Measurements from ENCODE around the gene SECTM1. TPM values are rescaled to one million over a fixed set of nuclear protein-coding genes. Genes with fewer than 3 reads are reported as not detected.

SECTM1 gene
- total and polyA plus RNA-seq, 9 of the 15 experiments (the other 6 are each of a cell fraction or from before 2014, with no cell fraction given) = 0.11 to 0.46 (median 0.18) TPM; not detected in 6

DNA sequence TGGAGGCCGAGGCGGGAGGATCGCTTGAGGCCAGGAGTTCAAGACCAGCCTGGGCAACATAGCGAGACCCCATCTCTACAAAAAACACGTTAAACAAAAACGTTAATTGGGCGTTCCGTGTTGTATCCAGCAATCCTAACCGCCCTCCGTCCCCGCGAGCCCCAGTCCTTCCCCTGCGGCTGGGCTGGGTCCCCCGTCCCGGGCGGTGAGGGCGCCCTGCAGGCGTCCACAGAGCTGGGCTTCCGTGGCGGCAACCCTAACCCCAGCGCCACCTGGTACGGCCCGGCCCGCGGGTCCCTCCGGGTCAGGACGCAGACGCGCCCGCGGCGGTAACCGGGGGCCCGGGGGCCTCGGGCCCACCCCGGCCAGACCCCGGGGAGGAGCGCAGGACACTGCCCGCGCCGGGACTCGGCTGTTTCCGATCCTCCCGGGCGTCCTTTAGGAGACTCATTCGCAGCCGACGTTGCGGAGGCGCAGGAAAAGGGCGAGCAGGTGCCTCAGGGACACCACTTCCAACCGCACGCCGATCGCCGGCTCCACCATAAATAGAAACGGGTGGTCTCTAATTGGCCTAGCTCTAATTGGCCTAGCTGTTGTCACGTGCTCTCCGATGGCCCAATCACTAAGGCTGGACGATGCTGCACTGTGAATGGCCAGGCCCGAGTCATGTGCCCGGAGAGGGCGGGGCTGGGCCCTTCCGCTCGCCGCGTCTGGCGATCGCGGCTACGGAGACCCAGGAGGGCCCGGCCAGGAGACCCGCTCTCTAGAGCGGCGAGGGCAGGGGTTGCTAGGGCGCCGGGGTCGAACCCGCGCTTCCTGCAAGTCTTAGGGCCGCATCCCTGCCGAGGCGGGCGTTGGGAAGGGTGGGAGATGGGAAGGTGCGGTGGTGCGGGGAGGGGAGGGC, 41.1 kb downstream of the SECTM1 start (continued):
- TF ChIP-seq ZNF407 (IDR thresholded peaks at IDR 0.05; ENCODE audit: low read depth) = peak; percentile 95
- no peak for TF ChIP-seq SMARCB1 (IDR thresholded peaks at IDR 0.05; ENCODE audit: insufficient read length, low read depth)
- no peak for TF ChIP-seq ZNF384 (IDR thresholded peaks at IDR 0.05; ENCODE audit: low read depth, low read length)
- peak; percentile 85 for TF ChIP-seq PRPF4 (IDR thresholded peaks at IDR 0.05; ENCODE audit: insufficient read depth, low read depth, low read length, poor library complexity, severe bottlenecking)
- TF ChIP-seq CCNT2 (IDR thresholded peaks at IDR 0.05; ENCODE audit: borderline replicate concordance, extremely low read depth, insufficient read length, low read depth, low read length) = peak; percentile 12
- no peak for TF ChIP-seq ZHX1 (conservative IDR thresholded peaks at IDR 0.05; ENCODE audit: low read length)
- TF ChIP-seq CSDE1 (IDR thresholded peaks at IDR 0.05) = no peak
- no peak for TF ChIP-seq STAT5A (IDR thresholded peaks at IDR 0.05; ENCODE audit: borderline replicate concordance, low read length)
- no peak for TF ChIP-seq TCF7 (IDR thresholded peaks at IDR 0.05; ENCODE audit: borderline replicate concordance)
- no peak for TF ChIP-seq KLF10 (CRISPR knock-in tag; IDR thresholded peaks at IDR 0.05)
- TF ChIP-seq, protein P1, sequence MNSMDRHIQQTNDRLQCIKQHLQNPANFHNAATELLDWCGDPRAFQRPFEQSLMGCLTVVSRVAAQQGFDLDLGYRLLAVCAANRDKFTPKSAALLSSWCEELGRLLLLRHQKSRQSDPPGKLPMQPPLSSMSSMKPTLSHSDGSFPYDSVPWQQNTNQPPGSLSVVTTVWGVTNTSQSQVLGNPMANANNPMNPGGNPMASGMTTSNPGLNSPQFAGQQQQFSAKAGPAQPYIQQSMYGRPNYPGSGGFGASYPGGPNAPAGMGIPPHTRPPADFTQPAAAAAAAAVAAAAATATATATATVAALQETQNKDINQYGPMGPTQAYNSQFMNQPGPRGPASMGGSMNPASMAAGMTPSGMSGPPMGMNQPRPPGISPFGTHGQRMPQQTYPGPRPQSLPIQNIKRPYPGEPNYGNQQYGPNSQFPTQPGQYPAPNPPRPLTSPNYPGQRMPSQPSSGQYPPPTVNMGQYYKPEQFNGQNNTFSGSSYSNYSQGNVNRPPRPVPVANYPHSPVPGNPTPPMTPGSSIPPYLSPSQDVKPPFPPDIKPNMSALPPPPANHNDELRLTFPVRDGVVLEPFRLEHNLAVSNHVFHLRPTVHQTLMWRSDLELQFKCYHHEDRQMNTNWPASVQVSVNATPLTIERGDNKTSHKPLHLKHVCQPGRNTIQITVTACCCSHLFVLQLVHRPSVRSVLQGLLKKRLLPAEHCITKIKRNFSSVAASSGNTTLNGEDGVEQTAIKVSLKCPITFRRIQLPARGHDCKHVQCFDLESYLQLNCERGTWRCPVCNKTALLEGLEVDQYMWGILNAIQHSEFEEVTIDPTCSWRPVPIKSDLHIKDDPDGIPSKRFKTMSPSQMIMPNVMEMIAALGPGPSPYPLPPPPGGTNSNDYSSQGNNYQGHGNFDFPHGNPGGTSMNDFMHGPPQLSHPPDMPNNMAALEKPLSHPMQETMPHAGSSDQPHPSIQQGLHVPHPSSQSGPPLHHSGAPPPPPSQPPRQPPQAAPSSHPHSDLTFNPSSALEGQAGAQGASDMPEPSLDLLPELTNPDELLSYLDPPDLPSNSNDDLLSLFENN (IDR thresholded peaks at IDR 0.05; ENCODE audit: low read depth in 2 of 2, low read length in 2 of 2) = no peak
